Measurements from ENCODE around the gene TMED5. TPM values are rescaled to one million over a fixed set of nuclear protein-coding genes. Genes with fewer than 3 reads are reported as not detected.

TMED5 gene
- total RNA-seq, 6 donors from 2014 or later = 40.3 to 137 (median 85.9) TPM

GRCh38 chr1:93215322-93215721, 35.1 kb upstream of the TMED5 start:
- Histone ChIP-seq H3K27ac (no peak overlapping the region), H3K4me1 (no peaks in the 10 kb centered on the region), H3K4me3 (no peak overlapping the region), H3K36me3 (peaks cover 0 to 3% (median 0%) of the 10 kb centered on the region in 4 donors), H3K27me3 (no peaks in the 10 kb centered on the region), H3K9me3 (no peaks in the 10 kb centered on the region)
- ATAC-seq (ENCODE audit: low FRiP score in 2 of 2) (no peak), DNase-seq (no peak)
- WGBS, 2 donors = 98 to 100% methylated on average over 2 of the region's 2 CpGs
- TF ChIP-seq CTCF (IDR thresholded peaks at IDR 0.05) (no peak), POLR2AphosphoS5 (IDR thresholded peaks at IDR 0.05) (no peak), EP300 (IDR thresholded peaks at IDR 0.05) (no peak), POLR2A (IDR thresholded peaks at IDR 0.05) (no peak)

GRCh38 chr1:93207211-93207610, 27.0 kb upstream of the TMED5 start:
- Histone ChIP-seq H3K4me1 (no peaks in the 10 kb centered on the region), H3K9me3 (no peaks in the 10 kb centered on the region), H3K4me3 (no peak overlapping the region), H3K27me3 (no peaks in the 10 kb centered on the region), H3K27ac (no peak overlapping the region), H3K36me3 (peaks cover 0 to 5% (median 2%) of the 10 kb centered on the region in 4 donors)
- DNase-seq = no peak
- no peak for ATAC-seq (ENCODE audit: low FRiP score in 2 of 2)
- 70 to 72% methylated on average over 5 of the region's 5 CpGs for WGBS, 2 donors
- TF ChIP-seq CTCF (IDR thresholded peaks at IDR 0.05) = no peak
- TF ChIP-seq EP300 (IDR thresholded peaks at IDR 0.05) = no peak
- TF ChIP-seq POLR2A (IDR thresholded peaks at IDR 0.05) = no peak
- no peak for TF ChIP-seq POLR2AphosphoS5 (IDR thresholded peaks at IDR 0.05)

- Histone ChIP-seq H3K27me3 (no peaks in the 10 kb centered on the region), H3K4me3 (no peak overlapping the region), H3K4me1 (no peaks in the 10 kb centered on the region), H3K9me3 (no peaks in the 10 kb centered on the region), H3K36me3 (peaks cover 0 to 5% (median 2%) of the 10 kb centered on the region in 4 donors), H3K27ac (no peak overlapping the region)
- ATAC-seq (ENCODE audit: low FRiP score in 2 of 2) (no peak), DNase-seq (no peak)
- TF ChIP-seq POLR2A (IDR thresholded peaks at IDR 0.05) (no peak), CTCF (IDR thresholded peaks at IDR 0.05) (no peak), EP300 (IDR thresholded peaks at IDR 0.05) (no peak), POLR2AphosphoS5 (IDR thresholded peaks at IDR 0.05) (no peak)
Measured at GRCh38 chr1:93206567-93206954, 26.3 kb upstream of the TMED5 start.

- no peak for DNase-seq
- WGBS, 2 donors = 92% methylated on average over 6 of the region's 6 CpGs
- H3K4me3 ChIP-seq = no peak overlapping the region
Measured at GRCh38 chr1:93205892-93206566, 25.8 kb upstream of the TMED5 start.

More at GRCh38 chr1:93205892-93206566, 25.8 kb upstream of the TMED5 start:
- Histone ChIP-seq H3K27me3 (no peaks in the 10 kb centered on the region), H3K9me3 (no peaks in the 10 kb centered on the region), H3K36me3 (peaks cover 0 to 5% (median 2%) of the 10 kb centered on the region in 4 donors), H3K4me1 (no peaks in the 10 kb centered on the region), H3K27ac (no peak overlapping the region)
- ATAC-seq (ENCODE audit: low FRiP score in 2 of 2) = no peak
- no peak for TF ChIP-seq EP300 (IDR thresholded peaks at IDR 0.05)
- no peak for TF ChIP-seq CTCF (IDR thresholded peaks at IDR 0.05)
- no peak for TF ChIP-seq POLR2AphosphoS5 (IDR thresholded peaks at IDR 0.05)
- TF ChIP-seq POLR2A (IDR thresholded peaks at IDR 0.05) = no peak

Data from upper lobe of left lung (tissue), 6 donors.